Measurements from ENCODE around the gene FBXO3.

Gene FBXO3

DNA sequence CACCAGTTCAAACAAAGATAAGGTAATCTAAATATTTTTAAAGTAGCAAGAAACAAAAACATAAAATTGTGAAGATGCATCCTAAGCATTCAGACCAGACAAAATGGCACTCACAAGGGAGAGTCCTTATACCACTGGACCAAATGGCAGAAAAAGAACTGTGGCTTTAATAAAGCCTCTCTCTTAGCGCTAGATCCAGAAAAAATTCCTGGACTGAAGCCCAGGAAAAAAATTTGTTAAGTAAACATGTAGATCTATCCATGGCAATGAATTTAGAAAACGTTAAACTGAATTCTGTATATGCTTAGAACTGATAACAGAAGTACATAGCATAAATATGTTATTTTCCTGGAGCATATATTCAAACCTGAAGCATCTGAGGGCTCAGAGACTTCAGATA lies 26.3 kb downstream of the FBXO3 start:
- Histone ChIP-seq H3K4me3 (ENCODE audit: low read depth in 1 of 5, low read length in 5 of 5) (no peak overlapping the region), H3K27me3 (ENCODE audit: control insufficient read depth in 5 of 5, insufficient read depth in 4 of 5, low read length in 5 of 5) (no peaks in the 10 kb centered on the region), H3K9me3 (ENCODE audit: control insufficient read depth in 5 of 5, low read length in 5 of 5) (no peaks in the 10 kb centered on the region), H3K27ac (ENCODE audit: low read depth, low read length) (no peak overlapping the region), H3K36me3 (ENCODE audit: control insufficient read depth in 5 of 5, insufficient read depth in 5 of 5, low read length in 5 of 5) (peaks cover 27 to 41% (median 40%) of the 10 kb centered on the region in 5 donors), H3K9ac (ENCODE audit: low read length in 5 of 5) (no peak overlapping the region), H3K4me1 (ENCODE audit: control insufficient read depth in 5 of 5, insufficient read depth in 5 of 5, low read length in 5 of 5) (no peaks in the 10 kb centered on the region)

DNA sequence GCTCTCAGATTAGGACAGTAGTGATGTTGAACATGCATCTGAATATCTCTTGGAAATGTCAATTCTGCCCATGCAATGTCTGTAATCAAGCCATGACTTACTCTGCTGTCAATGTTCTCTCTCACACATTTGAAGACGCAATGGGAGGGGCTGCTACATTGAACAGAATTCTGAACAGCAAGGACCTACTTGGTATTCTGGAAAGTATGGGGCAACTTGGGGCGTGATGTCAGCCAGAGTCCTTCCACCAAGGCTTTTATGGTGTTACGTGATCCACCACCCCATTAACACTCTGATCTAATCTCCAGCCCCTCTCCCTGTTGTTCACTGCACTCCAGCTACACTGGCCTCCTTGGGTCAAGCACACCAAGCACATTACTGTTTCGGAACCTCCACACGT lies 31.0 kb downstream of the FBXO3 start:
- no peaks in the 10 kb centered on the region for H3K27me3 ChIP-seq (ENCODE audit: control insufficient read depth in 5 of 5, insufficient read depth in 4 of 5, low read length in 5 of 5)
- no peaks in the 10 kb centered on the region for H3K4me1 ChIP-seq (ENCODE audit: control insufficient read depth in 5 of 5, insufficient read depth in 5 of 5, low read length in 5 of 5)
- no peak overlapping the region for H3K9ac ChIP-seq (ENCODE audit: low read length in 5 of 5)
- no peaks in the 10 kb centered on the region for H3K9me3 ChIP-seq (ENCODE audit: control insufficient read depth in 5 of 5, low read length in 5 of 5)
- peak overlapping the region; percentile 7 for H3K27ac ChIP-seq (ENCODE audit: low read depth, low read length)
- H3K36me3 ChIP-seq (ENCODE audit: control insufficient read depth in 5 of 5, insufficient read depth in 5 of 5, low read length in 5 of 5) = peaks cover 10 to 25% (median 19%) of the 10 kb centered on the region in 5 donors
- no peak overlapping the region for H3K4me3 ChIP-seq (ENCODE audit: low read depth in 1 of 5, low read length in 5 of 5)

DNA sequence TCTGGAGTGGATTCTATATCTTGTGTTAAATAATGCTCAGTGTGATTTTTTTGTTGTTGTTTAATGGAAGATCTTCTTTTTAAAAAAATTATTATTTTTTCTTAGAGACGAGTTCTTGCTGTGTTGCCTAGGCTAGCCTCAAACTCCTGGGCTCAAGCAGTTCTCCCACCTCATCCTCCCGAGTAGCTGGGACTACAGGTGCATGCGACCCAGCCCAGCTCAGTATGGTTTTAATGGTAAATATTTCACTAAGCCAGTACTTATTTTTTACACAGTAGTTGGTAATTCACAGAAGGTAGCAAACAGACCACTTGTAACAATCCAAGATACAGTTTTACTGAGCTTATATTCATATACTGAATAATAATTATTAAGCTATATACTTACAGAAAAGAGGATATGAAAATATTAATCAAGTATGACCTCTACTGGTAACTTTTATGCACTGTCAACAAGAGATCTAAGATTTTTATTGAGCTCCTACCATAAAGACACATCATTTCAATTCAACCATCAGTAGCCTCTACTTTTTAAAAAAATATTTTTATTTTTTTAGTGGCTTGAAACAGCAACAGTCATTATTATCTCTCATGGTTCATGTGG lies 32.0 kb downstream of the FBXO3 start:
- peaks cover 0 to 3% (median under 1%) of the 10 kb centered on the region in 5 donors for H3K4me1 ChIP-seq (ENCODE audit: control insufficient read depth in 5 of 5, insufficient read depth in 5 of 5, low read length in 5 of 5)
- no peak overlapping the region for H3K4me3 ChIP-seq (ENCODE audit: low read depth in 1 of 5, low read length in 5 of 5)
- H3K9ac ChIP-seq (ENCODE audit: low read length in 5 of 5) = no peak overlapping the region
- no peaks in the 10 kb centered on the region for H3K27me3 ChIP-seq (ENCODE audit: control insufficient read depth in 5 of 5, insufficient read depth in 4 of 5, low read length in 5 of 5)
- H3K36me3 ChIP-seq (ENCODE audit: control insufficient read depth in 5 of 5, insufficient read depth in 5 of 5, low read length in 5 of 5) = peaks cover 10 to 25% (median 19%) of the 10 kb centered on the region in 5 donors
- no peaks in the 10 kb centered on the region for H3K9me3 ChIP-seq (ENCODE audit: control insufficient read depth in 5 of 5, low read length in 5 of 5)
- H3K27ac ChIP-seq (ENCODE audit: low read depth, low read length) = no peak overlapping the region

DNA sequence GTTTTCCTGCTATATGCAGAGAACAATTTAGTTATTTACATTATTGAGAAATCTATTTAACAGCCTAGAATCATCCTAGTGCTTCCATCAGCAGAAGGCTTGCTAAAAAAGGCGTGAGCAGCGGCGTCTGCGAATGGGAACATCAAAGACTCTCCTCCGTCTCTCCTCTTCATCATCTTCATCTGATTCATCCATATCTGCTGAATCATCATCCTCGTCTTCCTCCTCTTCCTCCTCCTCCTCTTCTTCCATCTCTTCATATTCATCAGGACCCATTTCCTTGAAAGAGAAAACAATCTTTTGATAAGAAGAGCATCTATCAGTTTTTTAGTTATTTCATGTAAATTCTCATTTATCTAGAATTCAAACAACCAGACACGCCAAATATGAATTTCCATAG lies 32.5 kb downstream of the FBXO3 start:
- Histone ChIP-seq H3K9ac (ENCODE audit: low read length in 5 of 5) (no peak overlapping the region), H3K4me3 (ENCODE audit: low read depth in 1 of 5, low read length in 5 of 5) (no peak overlapping the region), H3K27ac (ENCODE audit: low read depth, low read length) (no peak overlapping the region), H3K27me3 (ENCODE audit: control insufficient read depth in 5 of 5, insufficient read depth in 4 of 5, low read length in 5 of 5) (no peaks in the 10 kb centered on the region), H3K4me1 (ENCODE audit: control insufficient read depth in 5 of 5, insufficient read depth in 5 of 5, low read length in 5 of 5) (peaks cover 2 to 9% (median 6%) of the 10 kb centered on the region in 5 donors), H3K36me3 (ENCODE audit: control insufficient read depth in 5 of 5, insufficient read depth in 5 of 5, low read length in 5 of 5) (peaks cover 7 to 20% (median 15%) of the 10 kb centered on the region in 5 donors), H3K9me3 (ENCODE audit: control insufficient read depth in 5 of 5, low read length in 5 of 5) (no peaks in the 10 kb centered on the region)

DNA sequence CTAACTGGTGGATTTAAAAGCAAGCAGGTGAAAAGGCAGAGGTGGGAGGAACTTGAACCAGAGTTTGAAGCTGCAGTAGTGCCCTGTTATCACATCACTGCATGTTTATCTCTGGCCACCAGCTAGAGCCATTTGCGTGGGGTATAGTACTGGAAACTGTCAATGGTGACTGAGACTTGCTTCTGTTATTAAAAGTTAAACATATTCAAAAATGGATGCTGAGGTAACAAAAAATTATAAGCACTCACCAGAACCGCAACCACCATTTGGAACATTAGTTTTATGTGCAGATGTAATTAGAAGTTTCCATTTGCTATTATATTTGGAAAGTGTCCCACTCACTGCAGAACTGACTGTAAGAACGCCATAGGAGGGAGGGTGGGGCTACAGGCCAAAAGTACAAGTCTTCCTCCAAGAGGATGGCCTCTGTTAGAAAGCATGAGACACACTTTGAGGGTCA lies 36.9 kb downstream of the FBXO3 start:
- peak overlapping the region in 2 of 5 donors; percentile 64 to 92 for H3K9ac ChIP-seq (ENCODE audit: low read length in 5 of 5)

DNA sequence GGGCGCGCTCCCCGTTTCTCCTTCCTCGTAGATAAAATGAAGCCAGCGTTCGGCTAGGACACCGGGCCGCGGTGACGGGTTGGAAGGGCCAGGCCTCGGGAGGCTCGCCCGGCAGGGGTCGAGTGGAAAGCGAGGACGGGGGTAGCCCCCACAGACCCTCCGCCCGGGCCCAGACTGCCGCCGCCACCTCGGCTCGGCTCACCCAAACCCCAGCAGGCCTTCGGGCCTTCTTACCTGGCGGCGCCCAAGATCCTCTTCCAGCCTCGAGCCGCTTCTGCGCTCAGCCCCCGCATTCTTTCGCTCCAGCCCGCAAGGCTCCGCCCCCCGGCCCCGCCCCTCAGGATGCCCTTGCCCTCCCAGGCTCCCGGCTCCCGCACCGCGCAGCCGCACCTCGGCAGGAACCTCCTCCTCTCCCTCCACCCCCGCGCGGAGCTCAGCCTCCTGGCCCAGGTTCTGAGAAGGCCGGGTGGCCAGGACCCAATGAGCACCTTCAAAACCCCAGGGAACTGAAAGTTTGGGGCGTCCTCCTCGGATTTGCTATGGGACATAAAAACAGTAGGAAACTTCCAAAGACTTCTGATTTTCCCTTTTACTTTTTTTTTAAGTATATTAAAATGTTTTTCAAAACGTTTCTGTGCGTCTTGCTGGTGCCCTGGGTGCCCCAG lies 38.0 kb downstream of the FBXO3 start, which contains the start of gene CD59:
Gene CD59, minus strand, starts transcription at position 276 of the 665 bp plus-strand sequence. CDS start 13,978 bp downstream, outside the sequence.
- Histone ChIP-seq H3K27me3 (ENCODE audit: control insufficient read depth in 5 of 5, insufficient read depth in 4 of 5, low read length in 5 of 5) (no peaks in the 10 kb centered on the region), H3K4me3 (ENCODE audit: low read depth in 1 of 5, low read length in 5 of 5) (peak within 1 kb of the TSS; percentile 70 to 91 (median 80)), H3K9me3 (ENCODE audit: control insufficient read depth in 5 of 5, low read length in 5 of 5) (no peaks in the 10 kb centered on the region), H3K9ac (ENCODE audit: low read length in 5 of 5) (peak within 1 kb of the TSS; percentile 77 to 94 (median 89)), H3K36me3 (ENCODE audit: control insufficient read depth in 5 of 5, insufficient read depth in 5 of 5, low read length in 5 of 5) (peaks cover 2 to 7% (median 4%) of the 10 kb centered on the region in 5 donors), H3K27ac (ENCODE audit: low read depth, low read length) (peak within 1 kb of the TSS; percentile 96), H3K4me1 (ENCODE audit: control insufficient read depth in 5 of 5, insufficient read depth in 5 of 5, low read length in 5 of 5) (peaks cover 3 to 53% (median 30%) of the 10 kb centered on the region in 5 donors)

More for the DNA sequence above, 36.9 kb downstream of the FBXO3 start:
- Histone ChIP-seq H3K27me3 (ENCODE audit: control insufficient read depth in 5 of 5, insufficient read depth in 4 of 5, low read length in 5 of 5) (no peaks in the 10 kb centered on the region), H3K9me3 (ENCODE audit: control insufficient read depth in 5 of 5, low read length in 5 of 5) (no peaks in the 10 kb centered on the region), H3K4me3 (ENCODE audit: low read depth in 1 of 5, low read length in 5 of 5) (peak overlapping the region in 1 of 5 donors; percentile 91), H3K27ac (ENCODE audit: low read depth, low read length) (peak overlapping the region; percentile 96), H3K36me3 (ENCODE audit: control insufficient read depth in 5 of 5, insufficient read depth in 5 of 5, low read length in 5 of 5) (peaks cover 2 to 11% (median 4%) of the 10 kb centered on the region in 5 donors), H3K4me1 (ENCODE audit: control insufficient read depth in 5 of 5, insufficient read depth in 5 of 5, low read length in 5 of 5) (peaks cover 3 to 42% (median 27%) of the 10 kb centered on the region in 5 donors)

DNA sequence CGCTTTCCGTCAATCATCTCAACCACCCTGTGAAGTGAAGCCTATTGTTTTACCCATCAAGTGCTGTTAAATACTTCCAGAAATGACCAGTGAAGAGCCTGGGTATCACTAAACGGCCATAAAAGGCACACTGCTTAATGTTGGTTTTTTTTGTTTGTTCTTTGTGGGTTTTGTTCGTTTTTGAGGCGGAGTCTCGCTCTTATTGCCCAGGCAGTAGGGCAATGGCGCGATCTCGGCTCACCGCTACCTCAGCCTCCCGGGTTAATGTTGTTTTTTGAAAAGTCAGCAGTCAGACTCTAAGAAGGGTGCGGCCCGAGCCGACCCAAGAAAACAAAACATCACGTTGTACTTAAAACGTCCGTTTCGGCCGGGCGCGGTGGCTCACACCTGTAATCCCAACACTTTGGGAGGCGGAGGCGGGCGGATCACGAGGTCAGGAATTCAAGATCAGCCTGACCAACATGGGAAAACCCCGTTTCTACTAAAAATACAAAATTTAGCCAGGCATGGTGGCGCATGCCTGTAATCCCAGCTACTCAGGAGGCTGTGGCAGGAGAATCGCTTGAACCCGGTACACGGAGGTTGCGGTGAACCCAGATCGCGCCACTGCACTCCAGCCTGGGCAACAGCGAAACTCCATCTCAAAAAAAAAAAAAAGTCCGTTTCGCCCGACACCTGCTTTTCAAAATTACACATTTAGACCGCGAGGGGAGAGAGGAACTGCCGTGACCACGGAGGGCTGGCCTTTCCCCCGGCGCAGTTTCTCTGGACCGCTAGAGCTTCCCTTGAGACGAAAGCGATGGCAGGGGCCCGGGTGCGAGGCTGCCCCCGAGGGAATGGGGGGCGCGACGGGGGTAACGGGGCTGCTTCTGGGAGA lies 38.8 kb downstream of the FBXO3 start:
- H3K4me3 ChIP-seq (ENCODE audit: low read depth in 1 of 5, low read length in 5 of 5) = peak overlapping the region; percentile 70 to 91 (median 80)
- peaks cover 3 to 60% (median 34%) of the 10 kb centered on the region in 5 donors for H3K4me1 ChIP-seq (ENCODE audit: control insufficient read depth in 5 of 5, insufficient read depth in 5 of 5, low read length in 5 of 5)
- H3K27me3 ChIP-seq (ENCODE audit: control insufficient read depth in 5 of 5, insufficient read depth in 4 of 5, low read length in 5 of 5) = no peaks in the 10 kb centered on the region
- peak overlapping the region; percentile 96 for H3K27ac ChIP-seq (ENCODE audit: low read depth, low read length)
- peak overlapping the region; percentile 77 to 94 (median 89) for H3K9ac ChIP-seq (ENCODE audit: low read length in 5 of 5)
- peaks cover 2 to 8% (median 4%) of the 10 kb centered on the region in 5 donors for H3K36me3 ChIP-seq (ENCODE audit: control insufficient read depth in 5 of 5, insufficient read depth in 5 of 5, low read length in 5 of 5)
- no peaks in the 10 kb centered on the region for H3K9me3 ChIP-seq (ENCODE audit: control insufficient read depth in 5 of 5, low read length in 5 of 5)

DNA sequence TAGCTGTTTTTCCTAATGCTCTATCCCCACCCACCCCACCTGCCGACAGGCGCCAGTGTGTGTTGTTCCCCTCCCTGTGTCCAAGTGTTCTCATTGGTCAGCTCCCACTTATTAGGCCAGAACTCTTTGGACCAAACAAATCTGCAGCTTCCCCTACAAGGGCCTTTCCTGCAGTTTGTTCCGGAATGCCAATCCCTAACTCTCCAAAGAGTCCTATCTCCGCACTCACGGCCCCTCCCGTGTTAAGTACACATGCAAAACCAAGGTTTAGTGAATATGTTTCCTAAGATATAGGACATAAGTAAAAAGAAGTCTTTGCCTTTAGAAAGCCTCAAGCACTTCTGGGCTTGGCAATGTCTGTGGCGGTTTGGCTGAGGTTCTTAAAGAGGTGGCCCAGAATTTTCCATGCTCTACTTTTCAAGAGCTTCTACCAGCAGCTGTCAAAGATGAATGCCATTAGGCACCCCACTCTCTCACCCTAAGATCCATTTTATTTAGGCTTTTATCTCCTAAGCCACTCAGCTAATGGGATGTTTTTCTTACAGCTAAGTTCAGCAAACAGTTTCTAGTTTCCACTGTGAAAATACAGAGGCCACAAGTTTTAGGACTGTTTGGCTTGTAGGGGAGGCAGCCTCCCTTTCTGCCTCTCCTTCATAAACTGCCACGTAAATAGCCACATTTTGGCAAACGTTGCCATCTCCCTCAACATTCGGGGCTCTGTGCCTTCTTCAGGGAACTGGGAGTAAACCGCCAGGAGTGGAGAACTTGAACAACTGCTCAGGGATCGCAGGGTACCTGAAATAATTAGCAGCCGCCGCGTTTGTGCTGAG lies 39.7 kb downstream of the FBXO3 start:
- no peaks in the 10 kb centered on the region for H3K9me3 ChIP-seq (ENCODE audit: control insufficient read depth in 5 of 5, low read length in 5 of 5)
- H3K27me3 ChIP-seq (ENCODE audit: control insufficient read depth in 5 of 5, insufficient read depth in 4 of 5, low read length in 5 of 5) = no peaks in the 10 kb centered on the region
- H3K27ac ChIP-seq (ENCODE audit: low read depth, low read length) = peak overlapping the region; percentile 96
- H3K4me3 ChIP-seq (ENCODE audit: low read depth in 1 of 5, low read length in 5 of 5) = peak overlapping the region; percentile 70 to 91 (median 80)
- H3K4me1 ChIP-seq (ENCODE audit: control insufficient read depth in 5 of 5, insufficient read depth in 5 of 5, low read length in 5 of 5) = peaks cover 3 to 65% (median 37%) of the 10 kb centered on the region in 5 donors
- peaks cover 2 to 11% (median 4%) of the 10 kb centered on the region in 5 donors for H3K36me3 ChIP-seq (ENCODE audit: control insufficient read depth in 5 of 5, insufficient read depth in 5 of 5, low read length in 5 of 5)
- H3K9ac ChIP-seq (ENCODE audit: low read length in 5 of 5) = peak overlapping the region; percentile 77 to 94 (median 89)

DNA sequence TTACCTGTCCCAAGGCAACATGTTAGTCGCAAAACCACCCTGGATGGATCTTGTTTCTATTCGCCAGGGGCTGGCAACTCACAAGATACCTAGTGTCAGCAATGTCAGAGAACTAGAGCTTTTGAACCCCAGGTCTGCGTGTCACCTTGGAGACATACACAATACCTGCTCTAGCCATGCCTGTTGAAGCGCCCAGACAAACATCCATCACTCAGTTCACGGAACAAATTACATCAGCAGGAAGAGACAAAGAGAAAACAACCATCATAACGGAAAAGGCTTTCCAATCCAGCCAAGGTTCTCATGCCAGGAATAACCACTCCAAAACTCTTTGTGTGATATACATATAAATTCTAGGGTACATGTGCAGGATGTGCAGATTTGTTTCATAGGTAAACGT lies 40.3 kb downstream of the FBXO3 start:
- Histone ChIP-seq H3K9me3 (ENCODE audit: control insufficient read depth in 5 of 5, low read length in 5 of 5) (no peaks in the 10 kb centered on the region), H3K4me1 (ENCODE audit: control insufficient read depth in 5 of 5, insufficient read depth in 5 of 5, low read length in 5 of 5) (peaks cover 3 to 65% (median 37%) of the 10 kb centered on the region in 5 donors), H3K27ac (ENCODE audit: low read depth, low read length) (peak overlapping the region; percentile 96), H3K4me3 (ENCODE audit: low read depth in 1 of 5, low read length in 5 of 5) (peak overlapping the region; percentile 70 to 91 (median 80)), H3K36me3 (ENCODE audit: control insufficient read depth in 5 of 5, insufficient read depth in 5 of 5, low read length in 5 of 5) (peaks cover 2 to 11% (median 4%) of the 10 kb centered on the region in 5 donors), H3K27me3 (ENCODE audit: control insufficient read depth in 5 of 5, insufficient read depth in 4 of 5, low read length in 5 of 5) (no peaks in the 10 kb centered on the region), H3K9ac (ENCODE audit: low read length in 5 of 5) (peak overlapping the region in 4 of 5 donors; percentile 0 to 89 (median 63))
